ENCODE measurements around the gene FBXO21.
"Not testable (repeated sequence)": the region's sequence is repeated elsewhere in the genome, so short reads cannot be mapped to it uniquely, and the experiment has no call there.

The FBXO21 gene

GRCh38 chr12:117134721-117135120, 55.5 kb downstream of the FBXO21 start:
- no peak for DNase-seq (ENCODE audit: low read depth)

- no peak for DNase-seq (ENCODE audit: low read depth)
Measured at GRCh38 chr12:117134059-117134458, 56.2 kb downstream of the FBXO21 start.

- no peak for DNase-seq (ENCODE audit: low read depth)
Measured at GRCh38 chr12:117130801-117131200, 59.5 kb downstream of the FBXO21 start.

- DNase-seq (ENCODE audit: low read depth), result no peak
Measured at GRCh38 chr12:117129391-117129790, 60.9 kb downstream of the FBXO21 start.

GRCh38 chr12:117127933-117128823, 62.1 kb downstream of the FBXO21 start:
- no peak for DNase-seq (ENCODE audit: low read depth)

GRCh38 chr12:117126335-117126734, 63.9 kb downstream of the FBXO21 start:
- no peak for DNase-seq (ENCODE audit: low read depth)

GRCh38 chr12:117125767-117126166, 64.5 kb downstream of the FBXO21 start:
- no peak for DNase-seq (ENCODE audit: low read depth)

GRCh38 chr12:117125272-117125613, 65.0 kb downstream of the FBXO21 start:
- DNase-seq (ENCODE audit: low read depth), result no peak

- no peak for DNase-seq (ENCODE audit: low read depth)
Measured at GRCh38 chr12:117124421-117125271, 65.6 kb downstream of the FBXO21 start.

GRCh38 chr12:117121441-117121840, 68.8 kb downstream of the FBXO21 start:
- no peak for DNase-seq (ENCODE audit: low read depth)

GRCh38 chr12:117120787-117121186, 69.5 kb downstream of the FBXO21 start:
- DNase-seq (ENCODE audit: low read depth), result no peak

- DNase-seq (ENCODE audit: low read depth), result no peak
Measured at GRCh38 chr12:117119592-117120198, 70.6 kb downstream of the FBXO21 start.

- DNase-seq (ENCODE audit: low read depth), result no peak
Measured at GRCh38 chr12:117118838-117119591, 71.3 kb downstream of the FBXO21 start.

GRCh38 chr12:117114784-117115183, 75.5 kb downstream of the FBXO21 start:
- no peak for DNase-seq (ENCODE audit: low read depth)

- no peak for DNase-seq (ENCODE audit: low read depth)
Measured at GRCh38 chr12:117113231-117113630, 77.0 kb downstream of the FBXO21 start.

- DNase-seq (ENCODE audit: low read depth), result no peak
Measured at GRCh38 chr12:117111821-117112595, 78.3 kb downstream of the FBXO21 start.

GRCh38 chr12:117111386-117111785, 78.9 kb downstream of the FBXO21 start:
- no peak for DNase-seq (ENCODE audit: low read depth)

- DNase-seq (ENCODE audit: low read depth), result no peak
Measured at GRCh38 chr12:117109943-117110635, 80.2 kb downstream of the FBXO21 start.

GRCh38 chr12:117105902-117106301, 84.4 kb downstream of the FBXO21 start:
- no peak for DNase-seq (ENCODE audit: low read depth)

GRCh38 chr12:117104003-117104402, 86.3 kb downstream of the FBXO21 start:
- not testable (repeated sequence) for DNase-seq (ENCODE audit: low read depth)

- no peak for DNase-seq (ENCODE audit: low read depth)
Measured at GRCh38 chr12:117102800-117103181, 87.5 kb downstream of the FBXO21 start.

All from stimulated activated CD8-positive, alpha-beta memory T cell treated with anti-CD3 and anti-CD28 coated beads, Interleukin-15, amount 100 ng/mL, for 24 hours (primary cell).